Measurements from ENCODE around the gene AKAP6.
"Not testable (repeated sequence)": the region's sequence is repeated elsewhere in the genome, so short reads cannot be mapped to it uniquely, and the experiment has no call there.

Gene AKAP6

DNA sequence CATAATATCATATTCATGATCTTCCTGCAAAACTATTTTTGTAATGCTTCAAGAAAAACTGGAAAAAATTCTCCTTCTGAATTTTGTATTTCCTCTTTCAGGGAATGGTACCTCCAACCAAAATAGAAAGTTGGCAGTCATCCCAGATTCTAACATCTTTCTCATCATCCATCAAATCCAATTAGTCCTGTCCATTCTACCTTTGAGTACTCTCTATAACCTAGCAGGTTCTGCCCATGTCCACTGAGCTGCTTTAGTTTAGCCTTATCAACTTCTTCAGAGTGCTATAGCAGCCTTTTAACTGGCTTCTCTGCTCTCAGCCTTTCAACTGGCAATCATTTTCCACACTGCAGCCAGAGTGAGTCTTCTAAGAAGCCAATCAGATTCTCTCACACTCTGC, 236.2 kb downstream of the AKAP6 start:
- Histone ChIP-seq H3K27ac (ENCODE audit: low read length) (no peak overlapping the region), H3K4me3 (ENCODE audit: low read length) (no peak overlapping the region), H3K9me3 (ENCODE audit: control insufficient read depth, low read depth, low read length) (no peaks in the 10 kb centered on the region), H3K27me3 (ENCODE audit: control insufficient read depth, insufficient read depth, low read length) (no peaks in the 10 kb centered on the region), H3K4me1 (ENCODE audit: control insufficient read depth, low read depth, low read length) (no peaks in the 10 kb centered on the region), H3K36me3 (ENCODE audit: control insufficient read depth, low read depth, low read length) (no peaks in the 10 kb centered on the region), H3K9ac (ENCODE audit: low read length) (no peak overlapping the region)

DNA sequence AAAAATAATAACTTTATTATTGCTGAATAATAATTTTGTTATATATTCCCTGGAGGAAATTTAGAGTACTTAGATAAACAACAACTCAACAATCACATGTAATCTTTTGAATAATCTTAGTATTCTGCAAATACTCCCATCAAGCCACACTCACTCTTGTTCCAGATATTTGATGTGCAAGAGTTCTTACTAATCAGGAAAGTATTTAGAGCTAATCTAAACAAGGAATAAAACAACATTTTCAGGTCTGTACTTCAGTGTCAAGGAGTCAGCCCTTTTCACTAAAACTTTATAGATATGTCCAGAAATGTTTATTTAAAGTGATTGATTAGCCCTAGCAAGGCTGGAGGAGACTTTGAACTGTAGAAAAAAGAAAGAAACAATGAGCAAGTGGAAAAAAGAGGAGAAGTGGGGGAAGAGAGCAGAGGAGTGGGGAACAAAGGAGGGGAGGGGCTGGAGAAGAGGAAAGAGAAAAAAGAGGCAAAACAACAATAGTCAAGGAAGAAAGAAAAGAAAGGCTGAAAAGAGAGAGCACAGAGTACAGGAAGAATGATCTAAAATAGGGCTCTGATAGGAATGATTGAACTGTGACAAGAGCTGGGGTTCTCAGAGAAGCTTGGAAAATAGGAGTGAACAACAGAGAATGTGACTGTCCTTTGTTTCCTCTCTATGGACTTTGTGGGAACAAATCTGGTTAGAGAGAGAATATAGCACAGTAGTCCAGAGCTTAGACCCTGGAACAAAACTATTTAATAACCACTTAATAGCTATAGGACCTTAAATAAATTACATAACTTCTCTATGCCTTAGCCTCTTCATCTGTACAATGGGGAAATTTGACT, 238.7 kb downstream of the AKAP6 start:
- Histone ChIP-seq H3K27ac (ENCODE audit: low read length) (no peak overlapping the region), H3K9ac (ENCODE audit: low read length) (no peak overlapping the region), H3K4me1 (ENCODE audit: control insufficient read depth, low read depth, low read length) (no peaks in the 10 kb centered on the region), H3K4me3 (ENCODE audit: low read length) (no peak overlapping the region), H3K36me3 (ENCODE audit: control insufficient read depth, low read depth, low read length) (no peaks in the 10 kb centered on the region), H3K9me3 (ENCODE audit: control insufficient read depth, low read depth, low read length) (no peaks in the 10 kb centered on the region), H3K27me3 (ENCODE audit: control insufficient read depth, insufficient read depth, low read length) (no peaks in the 10 kb centered on the region)

DNA sequence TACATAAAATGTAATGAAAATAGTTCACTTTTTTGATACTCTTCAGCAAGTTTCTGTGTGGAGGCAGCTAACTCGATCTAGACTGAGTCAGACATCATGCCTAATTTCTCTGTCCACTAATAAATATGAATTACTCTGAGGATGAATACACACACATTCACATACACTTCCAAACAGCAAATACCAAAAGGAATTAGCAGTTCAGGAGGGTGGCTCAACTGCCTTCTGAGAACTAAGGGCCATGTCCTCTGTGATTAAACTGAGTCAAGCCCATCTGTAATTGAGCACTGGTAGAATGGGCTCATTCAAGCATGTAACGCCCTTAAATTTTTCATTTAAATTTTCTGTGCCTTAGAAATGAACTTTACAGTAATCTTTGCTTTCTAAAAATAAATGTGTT, 242.5 kb downstream of the AKAP6 start:
- Histone ChIP-seq H3K27ac (ENCODE audit: low read length) (no peak overlapping the region), H3K36me3 (ENCODE audit: control insufficient read depth, low read depth, low read length) (no peaks in the 10 kb centered on the region), H3K9me3 (ENCODE audit: control insufficient read depth, low read depth, low read length) (no peaks in the 10 kb centered on the region)

DNA sequence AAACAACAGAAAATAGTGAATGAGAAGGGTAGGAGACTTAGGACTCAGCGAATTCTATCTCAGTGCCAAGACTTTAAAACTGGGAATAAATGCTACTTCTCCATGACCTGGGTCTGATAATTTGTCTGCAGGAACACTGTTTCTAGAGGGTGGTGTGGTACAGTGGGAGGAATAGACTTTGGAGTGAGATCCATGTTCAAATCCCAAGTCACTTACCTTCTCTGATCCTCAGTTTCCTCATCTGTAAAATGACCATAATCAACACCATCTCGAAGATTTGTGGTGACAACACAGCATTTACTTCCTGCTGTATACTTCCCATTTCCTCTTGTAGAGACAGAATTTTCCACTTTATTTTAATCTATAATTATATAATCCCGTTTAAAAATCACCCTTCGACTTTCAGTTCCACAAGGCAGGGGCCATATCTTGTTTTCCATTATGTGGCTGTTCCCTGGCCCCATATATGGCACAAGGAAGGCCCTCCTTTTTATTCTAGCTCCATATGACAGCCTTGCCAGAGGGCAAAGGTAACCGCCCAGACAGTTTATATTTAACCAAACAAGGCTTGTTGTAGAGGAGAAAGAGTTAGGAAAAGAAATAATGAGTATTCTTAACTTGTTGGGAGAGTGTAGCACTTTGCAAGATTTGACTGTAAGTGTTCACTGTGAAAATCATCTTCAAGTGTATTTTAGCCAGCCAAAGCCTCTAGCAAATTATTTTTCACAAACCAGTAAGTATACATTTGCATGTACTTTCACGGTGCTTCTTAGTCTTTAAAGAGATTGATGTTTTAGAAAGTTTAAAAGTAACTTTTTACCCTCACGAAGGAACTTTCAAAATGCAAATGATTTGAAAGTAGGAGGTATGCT, 243.1 kb downstream of the AKAP6 start:
- H3K9ac ChIP-seq (ENCODE audit: low read length): no peak overlapping the region
- no peaks in the 10 kb centered on the region for H3K36me3 ChIP-seq (ENCODE audit: control insufficient read depth, low read depth, low read length)

More for the DNA sequence above, 242.5 kb downstream of the AKAP6 start:
- no peaks in the 10 kb centered on the region for H3K27me3 ChIP-seq (ENCODE audit: control insufficient read depth, insufficient read depth, low read length)
- no peaks in the 10 kb centered on the region for H3K4me1 ChIP-seq (ENCODE audit: control insufficient read depth, low read depth, low read length)
- H3K9ac ChIP-seq (ENCODE audit: low read length): no peak overlapping the region
- H3K4me3 ChIP-seq (ENCODE audit: low read length): no peak overlapping the region

DNA sequence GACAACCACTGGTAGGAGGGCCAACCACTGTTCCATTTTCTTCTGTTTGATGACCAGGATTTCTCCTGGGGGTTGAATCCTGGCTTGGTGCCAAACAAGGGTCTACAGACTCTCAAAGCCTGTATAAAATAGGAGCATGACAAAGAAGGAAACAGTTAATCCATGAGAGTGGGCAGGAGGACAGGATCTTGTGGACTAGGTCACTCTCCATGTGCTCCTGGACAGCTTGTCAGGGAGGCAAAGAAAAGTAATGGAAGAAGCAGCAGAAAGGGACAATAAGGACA, 243.7 kb downstream of the AKAP6 start:
- Histone ChIP-seq H3K4me3 (ENCODE audit: low read length) (no peak overlapping the region), H3K9me3 (ENCODE audit: control insufficient read depth, low read depth, low read length) (no peaks in the 10 kb centered on the region), H3K27ac (ENCODE audit: low read length) (no peak overlapping the region), H3K27me3 (ENCODE audit: control insufficient read depth, insufficient read depth, low read length) (no peaks in the 10 kb centered on the region), H3K36me3 (ENCODE audit: control insufficient read depth, low read depth, low read length) (no peaks in the 10 kb centered on the region), H3K9ac (ENCODE audit: low read length) (no peak overlapping the region), H3K4me1 (ENCODE audit: control insufficient read depth, low read depth, low read length) (no peaks in the 10 kb centered on the region)

More for the DNA sequence above, 243.1 kb downstream of the AKAP6 start:
- H3K4me3 ChIP-seq (ENCODE audit: low read length): no peak overlapping the region
- no peak overlapping the region for H3K27ac ChIP-seq (ENCODE audit: low read length)
- H3K9me3 ChIP-seq (ENCODE audit: control insufficient read depth, low read depth, low read length): no peaks in the 10 kb centered on the region
- no peaks in the 10 kb centered on the region for H3K27me3 ChIP-seq (ENCODE audit: control insufficient read depth, insufficient read depth, low read length)
- no peaks in the 10 kb centered on the region for H3K4me1 ChIP-seq (ENCODE audit: control insufficient read depth, low read depth, low read length)

DNA sequence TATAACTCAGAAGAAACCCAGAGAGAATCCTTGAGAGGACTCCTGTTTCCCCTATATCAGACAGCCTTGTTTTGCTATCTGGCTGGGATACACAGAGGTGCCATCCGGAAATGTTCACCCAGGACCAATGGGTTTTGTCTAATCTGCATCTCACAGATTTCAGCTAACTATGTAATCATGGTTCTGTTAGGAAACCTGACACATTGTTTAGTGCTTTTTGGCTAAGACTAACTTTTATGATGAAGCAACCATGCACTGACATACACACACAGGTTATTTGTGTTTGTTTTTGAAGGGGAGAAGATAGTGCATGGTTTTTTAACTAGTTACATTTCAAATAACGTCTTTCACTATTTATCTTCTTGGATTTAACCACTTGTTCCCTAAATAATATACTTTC, 245.2 kb downstream of the AKAP6 start:
- Histone ChIP-seq H3K4me3 (ENCODE audit: low read length) (no peak overlapping the region), H3K27me3 (ENCODE audit: control insufficient read depth, insufficient read depth, low read length) (no peaks in the 10 kb centered on the region)

GRCh38 chr14:32576088-32576795, 247.1 kb downstream of the AKAP6 start:
- Histone ChIP-seq H3K9me3 (ENCODE audit: control insufficient read depth, low read depth, low read length) (no peaks in the 10 kb centered on the region), H3K36me3 (ENCODE audit: control insufficient read depth, low read depth, low read length) (no peaks in the 10 kb centered on the region), H3K4me1 (ENCODE audit: control insufficient read depth, low read depth, low read length) (no peaks in the 10 kb centered on the region), H3K27ac (ENCODE audit: low read length) (no peak overlapping the region), H3K9ac (ENCODE audit: low read length) (no peak overlapping the region), H3K4me3 (ENCODE audit: low read length) (no peak overlapping the region), H3K27me3 (ENCODE audit: control insufficient read depth, insufficient read depth, low read length) (no peaks in the 10 kb centered on the region)

More for the DNA sequence above, 245.2 kb downstream of the AKAP6 start:
- Histone ChIP-seq H3K27ac (ENCODE audit: low read length) (no peak overlapping the region), H3K4me1 (ENCODE audit: control insufficient read depth, low read depth, low read length) (no peaks in the 10 kb centered on the region), H3K9ac (ENCODE audit: low read length) (no peak overlapping the region), H3K36me3 (ENCODE audit: control insufficient read depth, low read depth, low read length) (no peaks in the 10 kb centered on the region), H3K9me3 (ENCODE audit: control insufficient read depth, low read depth, low read length) (no peaks in the 10 kb centered on the region)

DNA sequence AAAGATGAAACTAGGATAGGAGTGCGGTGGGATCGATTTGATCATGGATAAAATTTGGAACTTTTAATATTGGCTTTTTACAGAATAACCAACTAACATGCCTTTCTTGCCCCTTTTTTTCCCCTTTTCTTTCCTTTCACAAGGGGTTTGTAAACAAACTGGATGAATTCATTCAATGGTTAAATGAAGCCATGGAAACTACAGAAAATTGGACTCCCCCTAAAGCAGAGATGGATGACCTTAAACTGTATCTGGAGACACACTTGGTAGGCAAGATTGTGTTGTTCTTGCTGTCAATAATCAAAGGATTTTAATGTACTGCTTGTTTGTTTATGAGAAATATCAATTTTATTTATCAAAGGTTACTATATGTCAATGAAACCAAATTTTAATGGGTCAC, 247.9 kb downstream of the AKAP6 start:
- Histone ChIP-seq H3K4me3 (ENCODE audit: low read length) (no peak overlapping the region), H3K4me1 (ENCODE audit: control insufficient read depth, low read depth, low read length) (no peaks in the 10 kb centered on the region), H3K27me3 (ENCODE audit: control insufficient read depth, insufficient read depth, low read length) (no peaks in the 10 kb centered on the region), H3K9me3 (ENCODE audit: control insufficient read depth, low read depth, low read length) (no peaks in the 10 kb centered on the region), H3K9ac (ENCODE audit: low read length) (no peak overlapping the region), H3K27ac (ENCODE audit: low read length) (no peak overlapping the region), H3K36me3 (ENCODE audit: control insufficient read depth, low read depth, low read length) (no peaks in the 10 kb centered on the region)

- H3K27me3 ChIP-seq (ENCODE audit: control insufficient read depth, insufficient read depth, low read length): no peaks in the 10 kb centered on the region
- H3K9me3 ChIP-seq (ENCODE audit: control insufficient read depth, low read depth, low read length): no peaks in the 10 kb centered on the region
- no peak overlapping the region for H3K4me3 ChIP-seq (ENCODE audit: low read length)
- no peaks in the 10 kb centered on the region for H3K36me3 ChIP-seq (ENCODE audit: control insufficient read depth, low read depth, low read length)
- H3K4me1 ChIP-seq (ENCODE audit: control insufficient read depth, low read depth, low read length): no peaks in the 10 kb centered on the region
- H3K9ac ChIP-seq (ENCODE audit: low read length): no peak overlapping the region
- no peak overlapping the region for H3K27ac ChIP-seq (ENCODE audit: low read length)
Measured at GRCh38 chr14:32578181-32578580, 249.1 kb downstream of the AKAP6 start.

GRCh38 chr14:32583427-32583826, 254.3 kb downstream of the AKAP6 start:
- peaks cover 14% of the 10 kb centered on the region for H3K9me3 ChIP-seq (ENCODE audit: control insufficient read depth, low read depth, low read length)
- H3K27ac ChIP-seq (ENCODE audit: low read length); H3K4me1 ChIP-seq (ENCODE audit: control insufficient read depth, low read depth, low read length); H3K36me3 ChIP-seq (ENCODE audit: control insufficient read depth, low read depth, low read length); H3K9ac ChIP-seq (ENCODE audit: low read length); H3K4me3 ChIP-seq (ENCODE audit: low read length); H3K27me3 ChIP-seq (ENCODE audit: control insufficient read depth, insufficient read depth, low read length): not testable (repeated sequence)

DNA sequence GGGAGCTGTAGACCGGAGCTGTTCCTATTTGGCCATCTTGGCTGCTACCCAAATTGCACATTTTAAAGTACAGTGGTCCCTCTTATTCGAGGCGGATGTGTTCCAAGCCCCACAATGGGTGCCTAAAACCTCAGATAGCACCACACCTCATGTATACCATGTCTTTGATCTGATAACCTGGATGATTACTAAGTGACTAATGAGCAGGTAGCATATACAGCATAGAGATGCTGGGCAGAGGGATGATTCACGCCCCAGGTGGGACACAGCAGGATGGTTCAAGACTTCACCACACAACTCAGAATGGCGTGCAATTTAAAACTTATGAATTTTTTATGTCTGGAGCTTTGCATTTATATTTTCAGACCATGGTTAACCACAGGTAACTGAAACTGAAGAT, 255.0 kb downstream of the AKAP6 start:
- Histone ChIP-seq H3K27ac (ENCODE audit: low read length) (no peak overlapping the region), H3K27me3 (ENCODE audit: control insufficient read depth, insufficient read depth, low read length) (no peaks in the 10 kb centered on the region), H3K9me3 (ENCODE audit: control insufficient read depth, low read depth, low read length) (peaks cover 14% of the 10 kb centered on the region), H3K4me1 (ENCODE audit: control insufficient read depth, low read depth, low read length) (no peaks in the 10 kb centered on the region), H3K4me3 (ENCODE audit: low read length) (no peak overlapping the region), H3K36me3 (ENCODE audit: control insufficient read depth, low read depth, low read length) (no peaks in the 10 kb centered on the region), H3K9ac (ENCODE audit: low read length) (no peak overlapping the region)

Measured in iPS-18a (cell line).